Stomach (tissue), 9 donors: Measurements from ENCODE around the gene CRACDL. TPM values are rescaled to one million over a fixed set of nuclear protein-coding genes. Genes with fewer than 3 reads are reported as not detected.

ENCODE experiments used
- DNase-seq, 2 donors: peaks; one replicate each; pipeline versions ENCODE4 v3.0.0 to v3.0.0-alpha.2; 2013 to 2019
- H3K27ac ChIP-seq, 5 donors: fragments of 200-600 bp in 4 of 5; sonication (generic) in 4 of 5; one replicate each; pipeline ENCODE4 v1.5.1; 2013 to 2019; ENCODE audit warnings: mild to moderate bottlenecking in 1 of 5, moderate library complexity in 1 of 5
- H3K27me3 ChIP-seq, 3 donors: fragments of 200-600 bp; sonication (generic); one replicate each; pipeline ENCODE4 v1.5.1; 2017 to 2019; ENCODE audit warnings: mixed run types in 1 of 3
- H3K36me3 ChIP-seq, 4 donors: fragments of 200-600 bp; sonication (generic); 1 replicate in 3 of 4; 2 replicates in 1 of 4; pipeline ENCODE4 v1.5.1; 2016 to 2019
- H3K4me1 ChIP-seq, 4 donors: fragments of 200-600 bp; sonication (generic); one replicate each; pipeline ENCODE4 v1.5.1; 2016 to 2019
- H3K4me3 ChIP-seq, 4 donors: fragments of 200-600 bp; sonication (generic) in 3 of 4; one replicate each; pipeline ENCODE4 v1.5.1; 2016 to 2019; ENCODE audit warnings: mild to moderate bottlenecking in 1 of 4
- H3K9me3 ChIP-seq, 4 donors: fragments of 200-600 bp; sonication (generic); one replicate each; pipeline ENCODE4 v1.5.1; 2016 to 2019
- CTCF ChIP-seq, 7 experiments: fragments of 450-650 bp in 4 of 7; fragments of 200-600 bp in 3 of 7; sonication (generic) in 3 of 7; IDR thresholded peaks; one replicate each; pipeline ENCODE4 v1.5.1; 2016 to 2019; ENCODE audit warnings: antibody characterized with exemption in 7 of 7, control low read depth in 2 of 7, mild to moderate bottlenecking in 1 of 7
- EP300 ChIP-seq: sonication (generic); formaldehyde crosslinking; IDR thresholded peaks from one replicate; pipeline ENCODE4 v1.6.1; 2017; ENCODE audit warnings: antibody characterized with exemption
- POLR2A ChIP-seq, 4 donors: fragments of 450-650 bp; IDR thresholded peaks; one replicate each; pipeline ENCODE4 v1.6.1; 2016; ENCODE audit warnings: antibody characterized with exemption in 4 of 4, control low read depth in 2 of 4, mild to moderate bottlenecking in 1 of 4, moderate library complexity in 1 of 4
- POLR2AphosphoS5 ChIP-seq, 3 donors: sonication (generic); formaldehyde crosslinking; IDR thresholded peaks; one replicate each; pipeline ENCODE4 v1.6.1; 2016; ENCODE audit warnings: antibody characterized with exemption in 3 of 3
- WGBS, 5 donors: extraction: QIAGEN DNeasy Blood & Tissue Kit in 3 of 5; methylation state at CpG; one replicate each; pipeline versions ENCODE4 v1.1.5 to v1.1.7; 2013 to 2018; 5-methylcytosine and 5-hydroxymethylcytosine counted together
- intact Hi-C: fragments of 100-400 bp; cut with DNase I; formaldehyde crosslinking; loops from one replicate; pipeline ENCODE4 v1.15.1; 2023; ENCODE audit warnings: low total_unique reads
- polyA plus RNA-seq, 3 donors: library from polyadenylated mRNA; stranded (reverse); fragments of 200-250 nt; gene quantifications; one replicate each; pipeline ENCODE4 v1.2.3, GENCODE V29; 2013
- total RNA-seq, 5 donors: library from RNA; depleted of rRNA; stranded (reverse); fragments of >200 nt; gene quantifications; one replicate each; pipeline versions ENCODE4 v1.1.0 to v1.2.3, GENCODE V29; 2014 to 2016
- donor health status: healthy with polysubstance abuse.
- donor health status: Bipolar disorder and iron deficiency.
- donor health status: healthy.

Gene CRACDL
- total and polyA plus RNA-seq, 8 donors = 5.4 to 205 (median 7.8) TPM

- Histone ChIP-seq H3K4me3 (no peak overlapping the region), H3K4me1 (no peaks in the 10 kb centered on the region), H3K9me3 (no peaks in the 10 kb centered on the region), H3K27ac (no peak overlapping the region), H3K27me3 (no peaks in the 10 kb centered on the region), H3K36me3 (no peaks in the 10 kb centered on the region)
- WGBS, 5 donors = 65 to 87% (median 79%) methylated on average over 5 of the region's 5 CpGs
- intact Hi-C loops = no loop called here
- TF ChIP-seq EP300 = no peak
- no peak for TF ChIP-seq POLR2AphosphoS5 (IDR thresholded peaks at IDR 0.05)
- TF ChIP-seq POLR2A (IDR thresholded peaks at IDR 0.05) = no peak
- no peak for TF ChIP-seq CTCF (IDR thresholded peaks at IDR 0.05)
- DNase-seq = no peak
These were observed 88.2 kb downstream of the CRACDL start for GRCh38 chr2:98847853-98848252.

- H3K4me1 ChIP-seq = no peaks in the 10 kb centered on the region
- no peaks in the 10 kb centered on the region for H3K9me3 ChIP-seq
- no peak overlapping the region for H3K4me3 ChIP-seq
- no peak for DNase-seq
- intact Hi-C loops = no loop called here
- no peak overlapping the region for H3K27ac ChIP-seq
- TF ChIP-seq CTCF (IDR thresholded peaks at IDR 0.05) = no peak
- TF ChIP-seq POLR2A (IDR thresholded peaks at IDR 0.05) = no peak
- TF ChIP-seq POLR2AphosphoS5 (IDR thresholded peaks at IDR 0.05) = no peak
- TF ChIP-seq EP300 = no peak
- H3K27me3 ChIP-seq = no peaks in the 10 kb centered on the region
- H3K36me3 ChIP-seq = no peaks in the 10 kb centered on the region
These were observed 90.0 kb downstream of the CRACDL start for GRCh38 chr2:98846041-98846440.

- DNase-seq = no peak
- no peaks in the 10 kb centered on the region for H3K9me3 ChIP-seq
- no peak for TF ChIP-seq EP300
- TF ChIP-seq POLR2AphosphoS5 (IDR thresholded peaks at IDR 0.05) = no peak
- TF ChIP-seq CTCF (IDR thresholded peaks at IDR 0.05) = no peak
- no peak for TF ChIP-seq POLR2A (IDR thresholded peaks at IDR 0.05)
- WGBS, 5 donors = 64 to 95% (median 89%) methylated on average over 3 of the region's 3 CpGs
- H3K27me3 ChIP-seq = no peaks in the 10 kb centered on the region
- H3K36me3 ChIP-seq = no peaks in the 10 kb centered on the region
- H3K4me1 ChIP-seq = no peaks in the 10 kb centered on the region
- no peak overlapping the region for H3K4me3 ChIP-seq
- H3K27ac ChIP-seq = no peak overlapping the region
- intact Hi-C loops = no loop called here
These were observed 93.9 kb downstream of the CRACDL start for GRCh38 chr2:98842136-98842535.

- Histone ChIP-seq H3K4me3 (no peak overlapping the region), H3K27ac (no peak overlapping the region), H3K4me1 (no peaks in the 10 kb centered on the region), H3K27me3 (no peaks in the 10 kb centered on the region), H3K36me3 (no peaks in the 10 kb centered on the region), H3K9me3 (no peaks in the 10 kb centered on the region)
- no peak for TF ChIP-seq EP300
- no peak for TF ChIP-seq POLR2AphosphoS5 (IDR thresholded peaks at IDR 0.05)
- TF ChIP-seq POLR2A (IDR thresholded peaks at IDR 0.05) = no peak
- no peak for TF ChIP-seq CTCF (IDR thresholded peaks at IDR 0.05)
- intact Hi-C loops = loop anchor here (5.0 kb wide), 1 partner anchor 192 kb away; no protein-coding TSS in a partner anchor
- DNase-seq = no peak
- 53 to 85% (median 71%) methylated on average over 3 of the region's 3 CpGs for WGBS, 5 donors
These were observed 96.7 kb downstream of the CRACDL start for GRCh38 chr2:98839292-98839691.
